ENCODE measurements around the gene CYRIA. TPM values are rescaled to one million over a fixed set of nuclear protein-coding genes. Genes with fewer than 3 reads are reported as not detected.

The CYRIA gene
- polyA plus RNA-seq, 1 of the 3 experiments (the other 2 are of a cell fraction), result 0.13 TPM

GRCh38 chr2:16642088-16642487 is 23.5 kb downstream of the CYRIA start:
- H3K79me2 ChIP-seq (ENCODE audit: insufficient read depth), result no peaks in the 10 kb centered on the region
- no peaks in the 10 kb centered on the region for H3K36me3 ChIP-seq (replicated peaks in 1 of 2; ENCODE audit: control insufficient read depth in 1 of 2, insufficient read depth in 2 of 2, low read length in 1 of 2)
- no peak for DNase-seq
- peaks cover 11 to 14% of the 10 kb centered on the region in 2 experiments; a peak in 2 of 4 replicates for H3K4me1 ChIP-seq (ENCODE audit: control insufficient read depth in 1 of 2, insufficient read depth in 2 of 2, low read depth in 1 of 2, low read length in 1 of 2)
- no peak overlapping the region for H2AFZ ChIP-seq (ENCODE audit: low read depth)
- POLR2A ChIA-PET, result no interaction called here
- H3K4me2 ChIP-seq, result no peak overlapping the region
- no peaks in the 10 kb centered on the region for H3K9me3 ChIP-seq
- no peak for TF ChIP-seq YY1 (IDR thresholded peaks at IDR 0.05; ENCODE audit: low read depth)
- TF ChIP-seq FOXM1 (IDR thresholded peaks at IDR 0.05; ENCODE audit: low read depth), result no peak
- no peak for TF ChIP-seq MAX (IDR thresholded peaks at IDR 0.05; ENCODE audit: low read depth)
- TF ChIP-seq RCOR1 (IDR thresholded peaks at IDR 0.05; ENCODE audit: low read length), result no peak
- TF ChIP-seq USF2 (IDR thresholded peaks at IDR 0.05; ENCODE audit: borderline replicate concordance, low read depth, low read length), result no peak
- no peak for TF ChIP-seq NRF1 (IDR thresholded peaks at IDR 0.05; ENCODE audit: low read depth, low read length)
- no peak for TF ChIP-seq MEF2A (IDR thresholded peaks at IDR 0.05; ENCODE audit: borderline replicate concordance, low read depth)
- TF ChIP-seq REST (IDR thresholded peaks at IDR 0.05; ENCODE audit: low read depth, low read length), result no peak
- TF ChIP-seq ELF1 (IDR thresholded peaks at IDR 0.05), result no peak
- no peak for TF ChIP-seq EP300 (IDR thresholded peaks at IDR 0.05; ENCODE audit: borderline replicate concordance in 1 of 2, low read depth in 1 of 2, low read length in 1 of 2)
- no peak for TF ChIP-seq NFIC (IDR thresholded peaks at IDR 0.05; ENCODE audit: borderline replicate concordance)
- TF ChIP-seq CTCF (IDR thresholded peaks at IDR 0.05), result no peak
- no peak for TF ChIP-seq GABPA (IDR thresholded peaks at IDR 0.05; ENCODE audit: low read depth)
- TF ChIP-seq SMC3 (IDR thresholded peaks at IDR 0.05; ENCODE audit: low read depth, low read length), result no peak
- no peak for TF ChIP-seq TEAD4 (IDR thresholded peaks at IDR 0.05; ENCODE audit: borderline replicate concordance, insufficient read depth)
- H3K9me2 ChIP-seq, result no peaks in the 10 kb centered on the region
- CTCF ChIA-PET, result interaction anchor here (1.5 kb wide), 1 partner anchor 24 kb away, joined by 4 read pairs; no protein-coding TSS in a partner anchor
- 39% methylated on average over 3 of the region's 3 CpGs for WGBS (ENCODE audit: low lambda C conversion rate)
- no peaks in the 10 kb centered on the region for H3F3A ChIP-seq (replicated peaks; ENCODE audit: insufficient read depth)
- H3K27me3 ChIP-seq (ENCODE audit: insufficient read depth), result no peaks in the 10 kb centered on the region
- no peak overlapping the region for H3K4me3 ChIP-seq (ENCODE audit: low read depth in 2 of 2, low read length in 1 of 2)
- no peak overlapping the region for H3K9ac ChIP-seq
- no peak overlapping the region for H3K27ac ChIP-seq (ENCODE audit: low read depth in 2 of 2, low read length in 1 of 2)
- H4K20me1 ChIP-seq (ENCODE audit: insufficient read depth), result no peaks in the 10 kb centered on the region
